ENCODE measurements around the gene MAPKAP1.

MAPKAP1 gene

GRCh38 chr9:125637241-125637640 lies 69.8 kb downstream of the MAPKAP1 start:
- no peak for DNase-seq

GRCh38 chr9:125635888-125636287 lies 71.1 kb downstream of the MAPKAP1 start:
- DNase-seq: no peak

- DNase-seq: no peak
Observed at GRCh38 chr9:125634040-125634717, 72.8 kb downstream of the MAPKAP1 start.

GRCh38 chr9:125633116-125633745 lies 73.8 kb downstream of the MAPKAP1 start:
- DNase-seq: no peak

- no peak for DNase-seq
Observed at GRCh38 chr9:125632321-125633115, 74.5 kb downstream of the MAPKAP1 start.

- no peak for DNase-seq
Observed at GRCh38 chr9:125631391-125632085, 75.5 kb downstream of the MAPKAP1 start.

- no peak for DNase-seq
Observed at GRCh38 chr9:125630436-125630835, 76.6 kb downstream of the MAPKAP1 start.

- no peak for DNase-seq
Observed at GRCh38 chr9:125629446-125629845, 77.6 kb downstream of the MAPKAP1 start.

- DNase-seq: no peak
Observed at GRCh38 chr9:125626187-125626586, 80.8 kb downstream of the MAPKAP1 start.

GRCh38 chr9:125621170-125621569 lies 85.8 kb downstream of the MAPKAP1 start:
- DNase-seq: no peak

- DNase-seq: no peak
Observed at GRCh38 chr9:125620216-125620615, 86.8 kb downstream of the MAPKAP1 start.

GRCh38 chr9:125617087-125617486 lies 89.9 kb downstream of the MAPKAP1 start:
- no peak for DNase-seq

- DNase-seq: no peak
Observed at GRCh38 chr9:125613141-125613540, 93.9 kb downstream of the MAPKAP1 start.

GRCh38 chr9:125612616-125613015 lies 94.4 kb downstream of the MAPKAP1 start:
- no peak for DNase-seq

GRCh38 chr9:125611121-125611765 lies 95.8 kb downstream of the MAPKAP1 start:
- no peak for DNase-seq

GRCh38 chr9:125609744-125610143 lies 97.3 kb downstream of the MAPKAP1 start:
- no peak for DNase-seq

- DNase-seq: no peak
Observed at GRCh38 chr9:125608489-125609224, 98.4 kb downstream of the MAPKAP1 start.

- no peak for DNase-seq
Observed at GRCh38 chr9:125604196-125604595, 102.8 kb downstream of the MAPKAP1 start.

- DNase-seq: no peak
Observed at GRCh38 chr9:125603478-125604021, 103.5 kb downstream of the MAPKAP1 start.

GRCh38 chr9:125601961-125602360 lies 105.0 kb downstream of the MAPKAP1 start:
- DNase-seq: no peak

- no peak for DNase-seq
Observed at GRCh38 chr9:125600194-125600593, 106.8 kb downstream of the MAPKAP1 start.

GRCh38 chr9:125594223-125594610 lies 112.8 kb downstream of the MAPKAP1 start:
- no peak for DNase-seq
